Natural killer cell (primary cell): ENCODE results near the gene LCN9. TPM values are rescaled to one million over a fixed set of nuclear protein-coding genes. Genes with fewer than 3 reads are reported as not detected.

ENCODE experiments used
- ATAC-seq, 3 donors: fragments of 150-1000 bp in 2 of 3; fragments of 200-7000 bp in 1 of 3; cut with Tn5 transposase; 1 replicate in 1 of 3; 2 replicates in 2 of 3; pipeline ENCODE4 v1.10.0; 2021; ENCODE audit warnings: mild to moderate bottlenecking in 2 of 3, moderate library complexity in 2 of 3
- DNase-seq, 2 donors: peaks; one replicate each; pipeline versions ENCODE4 v3.0.0 to v3.0.0-alpha.2; 2013 to 2021; ENCODE audit warnings: mixed read lengths in 1 of 2
- H3K27ac ChIP-seq: one replicate; pipeline ENCODE4 v1.5.1; 2013; ENCODE audit warnings: mild to moderate bottlenecking, low read length
- H3K27me3 ChIP-seq: one replicate; pipeline ENCODE4 v1.6.1; 2013; ENCODE audit warnings: low read length; ENCODE audit not compliant: control insufficient read depth, insufficient read depth
- H3K36me3 ChIP-seq: one replicate; pipeline ENCODE4 v1.6.1; 2013; ENCODE audit warnings: low read length; ENCODE audit not compliant: control insufficient read depth, insufficient read depth
- H3K4me1 ChIP-seq: one replicate; pipeline ENCODE4 v1.6.1; 2013; ENCODE audit warnings: low read length; ENCODE audit not compliant: control insufficient read depth, insufficient read depth
- H3K4me3 ChIP-seq: one replicate; pipeline ENCODE4 v1.5.1; 2013; ENCODE audit warnings: low read length
- H3K9me3 ChIP-seq: one replicate; pipeline ENCODE4 v1.6.1; 2013; ENCODE audit warnings: low read length; ENCODE audit not compliant: control insufficient read depth, insufficient read depth
- H3K27ac Mint-ChIP-seq, 2 donors: one replicate each; pipeline ENCODE4 v1.8.0; 2022; ENCODE audit warnings: mild to moderate bottlenecking in 2 of 2, mixed read lengths in 2 of 2, moderate library complexity in 1 of 2
- H3K27me3 Mint-ChIP-seq, 2 donors: one replicate each; pipeline ENCODE4 v1.8.0; 2022; ENCODE audit warnings: low read depth in 2 of 2, mixed read lengths in 2 of 2
- H3K36me3 Mint-ChIP-seq: one replicate; pipeline ENCODE4 v1.8.0; 2022; ENCODE audit warnings: mixed read lengths
- H3K4me1 Mint-ChIP-seq, 2 donors: one replicate each; pipeline ENCODE4 v1.8.0; 2022; ENCODE audit warnings: mixed read lengths in 2 of 2
- H3K4me3 Mint-ChIP-seq: one replicate; pipeline ENCODE4 v1.8.0; 2022; ENCODE audit warnings: mild to moderate bottlenecking, moderate library complexity, mixed read lengths
- H3K9me3 Mint-ChIP-seq, 2 donors: one replicate each; pipeline ENCODE4 v1.8.0; 2022; ENCODE audit warnings: mixed read lengths in 2 of 2
- WGBS: methylation state at CpG from one replicate; pipeline ENCODE4 v1.1.7; 2013; ENCODE audit warnings: missing lambda C conversion rate; ENCODE audit not compliant: insufficient coverage; 5-methylcytosine and 5-hydroxymethylcytosine counted together
- intact Hi-C: fragments of 100-400 bp; cut with micrococcal nuclease; formaldehyde crosslinking; loops from one replicate; pipeline ENCODE4 v1.14.2; 2022
- total RNA-seq, 4 donors: library from RNA; stranded (reverse); fragments of 120-200 nt in 1 of 4; gene quantifications; one replicate each; pipeline versions ENCODE4 v1.2.3 to v1.2.4, GENCODE V29; 2013 to 2022
- TF ChIP-seq, protein P1 (sequence below): fragments of 200-600 bp; IDR thresholded peaks from one replicate; pipeline ENCODE4 v1.8.0; 2022; ENCODE audit warnings: antibody characterized with exemption

LCN9 gene
- total RNA-seq, 3 donors from 2014 or later (not counting 1 experiment from before 2014, with no cell fraction given) = not detected

DNA sequence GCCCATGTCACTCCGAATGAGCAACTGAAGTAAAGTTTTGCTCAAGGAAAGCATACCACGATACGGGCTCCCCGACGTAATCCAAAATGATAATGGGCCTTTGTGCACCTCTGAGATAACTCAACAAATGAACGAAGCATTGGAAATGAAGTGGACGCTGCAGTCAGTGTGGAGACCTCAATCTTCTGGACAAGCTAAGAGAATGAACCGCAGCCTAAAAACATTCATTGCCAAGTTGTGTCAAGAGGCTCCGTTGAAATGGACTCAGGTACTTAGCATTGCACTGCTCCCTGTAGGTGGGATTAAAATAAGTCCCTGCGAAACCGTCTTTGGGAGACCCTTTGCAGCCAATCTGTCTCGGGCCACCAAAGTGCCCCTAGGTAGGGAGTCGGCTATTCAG is 3.9 kb upstream of the LCN9 start:
- no peak overlapping the region for H3K27ac Mint-ChIP-seq
- Histone ChIP-seq H3K27me3 (no peaks in the 10 kb centered on the region), H3K27ac (no peak overlapping the region), H3K9me3 (no peaks in the 10 kb centered on the region), H3K4me1 (no peaks in the 10 kb centered on the region), H3K4me3 (no peak overlapping the region), H3K36me3 (no peaks in the 10 kb centered on the region)
- no peaks in the 10 kb centered on the region for H3K9me3 Mint-ChIP-seq
- DNase-seq (no peak), ATAC-seq (no peak)
- 87% methylated on average over 13 of the region's 13 CpGs for WGBS
- intact Hi-C loops = no loop called here
- no peaks in the 10 kb centered on the region for H3K4me1 Mint-ChIP-seq
- H3K4me3 Mint-ChIP-seq = no peak overlapping the region
- TF ChIP-seq, protein P1, sequence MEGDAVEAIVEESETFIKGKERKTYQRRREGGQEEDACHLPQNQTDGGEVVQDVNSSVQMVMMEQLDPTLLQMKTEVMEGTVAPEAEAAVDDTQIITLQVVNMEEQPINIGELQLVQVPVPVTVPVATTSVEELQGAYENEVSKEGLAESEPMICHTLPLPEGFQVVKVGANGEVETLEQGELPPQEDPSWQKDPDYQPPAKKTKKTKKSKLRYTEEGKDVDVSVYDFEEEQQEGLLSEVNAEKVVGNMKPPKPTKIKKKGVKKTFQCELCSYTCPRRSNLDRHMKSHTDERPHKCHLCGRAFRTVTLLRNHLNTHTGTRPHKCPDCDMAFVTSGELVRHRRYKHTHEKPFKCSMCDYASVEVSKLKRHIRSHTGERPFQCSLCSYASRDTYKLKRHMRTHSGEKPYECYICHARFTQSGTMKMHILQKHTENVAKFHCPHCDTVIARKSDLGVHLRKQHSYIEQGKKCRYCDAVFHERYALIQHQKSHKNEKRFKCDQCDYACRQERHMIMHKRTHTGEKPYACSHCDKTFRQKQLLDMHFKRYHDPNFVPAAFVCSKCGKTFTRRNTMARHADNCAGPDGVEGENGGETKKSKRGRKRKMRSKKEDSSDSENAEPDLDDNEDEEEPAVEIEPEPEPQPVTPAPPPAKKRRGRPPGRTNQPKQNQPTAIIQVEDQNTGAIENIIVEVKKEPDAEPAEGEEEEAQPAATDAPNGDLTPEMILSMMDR = no peak
- peaks cover 0 to 3% of the 10 kb centered on the region in 2 donors for H3K27me3 Mint-ChIP-seq
- H3K36me3 Mint-ChIP-seq = no peaks in the 10 kb centered on the region

- H3K27ac Mint-ChIP-seq = no peak overlapping the region
- DNase-seq (no peak), ATAC-seq (no peak)
- WGBS = 90% methylated on average over 22 of the region's 22 CpGs
- intact Hi-C loops = no loop called here
- Histone ChIP-seq H3K27ac (no peak overlapping the region), H3K4me3 (no peak overlapping the region), H3K4me1 (no peaks in the 10 kb centered on the region), H3K27me3 (no peaks in the 10 kb centered on the region), H3K36me3 (no peaks in the 10 kb centered on the region), H3K9me3 (no peaks in the 10 kb centered on the region)
- no peaks in the 10 kb centered on the region for H3K36me3 Mint-ChIP-seq
- H3K4me1 Mint-ChIP-seq = no peaks in the 10 kb centered on the region
- H3K4me3 Mint-ChIP-seq = no peak overlapping the region
- H3K27me3 Mint-ChIP-seq = no peaks in the 10 kb centered on the region
- TF ChIP-seq, protein P1 = no peak
- no peaks in the 10 kb centered on the region for H3K9me3 Mint-ChIP-seq
Observed at GRCh38 chr9:135660407-135660806, 2.7 kb upstream of the LCN9 start.

- Mint-ChIP-seq H3K9me3 (no peaks in the 10 kb centered on the region), H3K36me3 (no peaks in the 10 kb centered on the region), H3K4me3 (no peak overlapping the region), H3K4me1 (no peaks in the 10 kb centered on the region), H3K27me3 (no peaks in the 10 kb centered on the region), H3K27ac (no peak overlapping the region)
- 77% methylated on average over 19 of the region's 19 CpGs for WGBS
- no peak overlapping the region for H3K27ac ChIP-seq
- no peak overlapping the region for H3K4me3 ChIP-seq
- H3K9me3 ChIP-seq = no peaks in the 10 kb centered on the region
- no peaks in the 10 kb centered on the region for H3K4me1 ChIP-seq
- ATAC-seq (no peak), DNase-seq (no peak)
- H3K27me3 ChIP-seq = no peaks in the 10 kb centered on the region
- H3K36me3 ChIP-seq = no peaks in the 10 kb centered on the region
- TF ChIP-seq, protein P1 = no peak
- intact Hi-C loops = no loop called here
Observed at GRCh38 chr9:135661816-135662560, 1.1 kb upstream of the LCN9 start.

GRCh38 chr9:135663451-135663770 is 302 bp downstream of the LCN9 start:
- Mint-ChIP-seq H3K36me3 (no peaks in the 10 kb centered on the region), H3K27me3 (no peaks in the 10 kb centered on the region), H3K4me1 (no peaks in the 10 kb centered on the region), H3K27ac (no peak overlapping the region), H3K4me3 (no peak overlapping the region), H3K9me3 (no peaks in the 10 kb centered on the region)
- no peaks in the 10 kb centered on the region for H3K36me3 ChIP-seq
- 61% methylated on average over 3 of the region's 3 CpGs for WGBS
- DNase-seq (no peak), ATAC-seq (no peak)
- H3K27me3 ChIP-seq = no peaks in the 10 kb centered on the region
- no peak overlapping the region for H3K27ac ChIP-seq
- no peaks in the 10 kb centered on the region for H3K4me1 ChIP-seq
- H3K9me3 ChIP-seq = no peaks in the 10 kb centered on the region
- TF ChIP-seq, protein P1 = no peak
- intact Hi-C loops = no loop called here
- no peak overlapping the region for H3K4me3 ChIP-seq
